T-helper 9 cell (primary cell): ENCODE results near the gene CYP39A1.
A peak's percentile ranks its signal among the peaks of the same experiment; 100 is the strongest.

Source experiments
- DNase-seq: peaks from one replicate; pipeline ENCODE4 v3.0.0-alpha.2; 2020
- total RNA-seq, 2 donors: gene quantifications; one replicate each; lab custom pipeline; 2026; lab: John Stamatoyannopoulos, UW

Gene CYP39A1
- 0 reads per million in 2 donors for total RNA-seq

- peak; percentile 53 for DNase-seq
Observed at GRCh38 chr6:46652603-46653438, at the start of gene CYP39A1, which contains the start of gene SLC25A27. Gene CYP39A1, minus strand, starts transcription at chr6:46652818. Its CDS starts 236 bp downstream, at chr6:46652582. Gene SLC25A27, plus strand, starts transcription at chr6:46652975. Its CDS starts 218 bp downstream, at chr6:46653193.

- no peak for DNase-seq
Observed at GRCh38 chr6:46699970-46700369, 47.4 kb upstream of the CYP39A1 start.

- no peak for DNase-seq
Observed at GRCh38 chr6:46690911-46691451, 38.4 kb upstream of the CYP39A1 start.

GRCh38 chr6:46690141-46690755 is 37.6 kb upstream of the CYP39A1 start:
- DNase-seq = no peak

GRCh38 chr6:46689657-46690056 is 37.0 kb upstream of the CYP39A1 start:
- no peak for DNase-seq

- no peak for DNase-seq
Observed at GRCh38 chr6:46688966-46689335, 36.3 kb upstream of the CYP39A1 start.

GRCh38 chr6:46688117-46688965 is 35.7 kb upstream of the CYP39A1 start:
- DNase-seq = no peak

GRCh38 chr6:46687619-46688097 is 35.0 kb upstream of the CYP39A1 start, which contains the start of gene TDRD6:
Gene TDRD6, plus strand, starts transcription at chr6:46687885. Its CDS starts 244 bp downstream, at chr6:46688129.
- no peak for DNase-seq

- no peak for DNase-seq
Observed at GRCh38 chr6:46684771-46685170, 32.2 kb upstream of the CYP39A1 start.

GRCh38 chr6:46677314-46677654 is 24.7 kb upstream of the CYP39A1 start:
- DNase-seq = no peak

GRCh38 chr6:46676604-46677313 is 24.1 kb upstream of the CYP39A1 start:
- DNase-seq = no peak

- DNase-seq = no peak
Observed at GRCh38 chr6:46674410-46674809, 21.8 kb upstream of the CYP39A1 start.

- no peak for DNase-seq
Observed at GRCh38 chr6:46667377-46667776, 14.8 kb upstream of the CYP39A1 start.

GRCh38 chr6:46661483-46661882 is 8.9 kb upstream of the CYP39A1 start:
- no peak for DNase-seq

GRCh38 chr6:46657642-46658041 is 5.0 kb upstream of the CYP39A1 start:
- no peak for DNase-seq

GRCh38 chr6:46655803-46656202 is 3.2 kb upstream of the CYP39A1 start:
- DNase-seq = no peak

- DNase-seq = no peak
Observed at GRCh38 chr6:46653439-46654195, 999 bp upstream of the CYP39A1 start.

GRCh38 chr6:46652232-46652602 is 401 bp downstream of the CYP39A1 start:
- DNase-seq = no peak

GRCh38 chr6:46651816-46652215 is 802 bp downstream of the CYP39A1 start:
- DNase-seq = no peak

GRCh38 chr6:46651006-46651405 is 1.6 kb downstream of the CYP39A1 start:
- DNase-seq = no peak

- no peak for DNase-seq
Observed at GRCh38 chr6:46648869-46649492, 3.6 kb downstream of the CYP39A1 start.
